NCI-H2171 (cell line): Measurements from ENCODE around the gene CNTN1.

Source experiments
- DNase-seq: peaks from one replicate; lab custom pipeline; 2025; lab: John Stamatoyannopoulos, UW

The CNTN1 gene

DNA sequence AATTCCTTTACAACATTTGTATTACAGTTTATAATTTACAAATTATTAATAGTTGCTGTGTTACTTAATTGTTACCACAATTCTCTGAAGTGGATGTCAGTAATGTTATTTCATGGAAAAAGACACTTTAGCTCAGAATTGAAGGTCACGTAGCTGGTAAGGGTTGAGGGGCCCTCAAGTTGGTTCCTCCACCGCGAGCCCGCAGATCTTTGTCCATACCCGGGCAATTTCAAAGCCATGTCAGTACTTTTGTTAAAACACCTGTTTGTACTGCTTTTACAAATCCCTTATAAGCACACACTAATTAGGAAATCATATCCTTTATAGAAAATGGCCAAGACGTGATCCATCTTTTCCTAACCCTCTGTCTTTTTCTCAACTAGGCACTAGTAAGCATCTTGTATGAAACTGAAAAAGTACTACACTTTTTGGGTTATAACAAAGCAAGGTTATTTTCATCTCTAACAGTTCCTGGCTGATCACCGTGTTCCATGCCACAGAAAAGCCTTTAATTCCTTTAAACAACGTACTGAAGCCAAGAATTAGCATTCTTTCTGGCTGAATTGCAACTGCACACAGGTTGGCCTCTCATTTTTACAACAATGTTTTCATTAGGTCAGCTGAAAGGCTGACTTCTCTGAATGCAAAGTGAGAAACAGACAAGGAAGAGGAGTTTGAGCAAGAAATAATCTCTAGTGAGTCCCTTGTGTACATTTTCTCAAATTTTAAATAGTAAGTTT lies 76.1 kb downstream of the CNTN1 start:
- DNase-seq, result no peak

DNA sequence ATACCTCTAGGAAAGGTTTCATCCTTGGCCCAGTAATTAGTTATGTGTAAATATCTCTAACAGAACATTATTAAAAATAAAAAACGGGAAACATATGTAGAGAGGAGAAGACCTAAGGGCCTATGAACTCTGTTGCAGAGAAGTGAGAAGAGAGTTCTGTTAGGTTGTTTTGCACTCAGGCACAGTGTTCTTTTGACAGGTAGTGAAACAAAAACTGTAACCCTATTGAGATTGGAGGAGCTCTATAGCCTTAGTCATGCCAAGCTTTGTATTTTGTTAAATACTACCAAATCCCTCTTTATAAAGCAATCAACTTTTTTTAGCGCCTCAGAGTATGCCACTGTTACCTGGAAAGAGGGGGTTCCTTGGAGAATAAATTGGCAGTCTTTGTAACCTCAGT lies 77.6 kb downstream of the CNTN1 start:
- DNase-seq, result no peak

GRCh38 chr12:40770781-40771180 lies 78.5 kb downstream of the CNTN1 start:
- DNase-seq, result no peak

GRCh38 chr12:40775661-40776060 lies 83.4 kb downstream of the CNTN1 start:
- no peak for DNase-seq

GRCh38 chr12:40784102-40784501 lies 91.9 kb downstream of the CNTN1 start:
- DNase-seq, result no peak

DNA sequence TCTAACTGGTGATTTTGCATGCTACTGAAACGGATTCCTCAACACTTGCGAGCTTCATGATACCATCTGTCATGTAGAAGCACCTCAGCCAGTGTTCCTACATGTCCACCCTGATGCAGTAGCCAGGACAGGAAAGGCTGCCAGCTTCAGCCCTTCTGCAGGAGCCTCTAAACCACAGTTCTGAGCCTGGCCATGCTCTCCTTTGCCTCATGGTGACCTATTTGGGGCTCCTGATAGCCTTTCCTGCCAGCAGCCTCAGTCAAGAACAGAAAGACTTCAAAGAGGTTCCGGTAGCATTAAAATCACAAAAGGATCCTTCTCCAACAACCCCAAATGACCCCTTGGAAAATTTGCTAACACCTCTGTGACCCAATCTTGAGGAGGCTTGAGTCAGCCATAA lies 96.0 kb downstream of the CNTN1 start:
- no peak for DNase-seq

DNA sequence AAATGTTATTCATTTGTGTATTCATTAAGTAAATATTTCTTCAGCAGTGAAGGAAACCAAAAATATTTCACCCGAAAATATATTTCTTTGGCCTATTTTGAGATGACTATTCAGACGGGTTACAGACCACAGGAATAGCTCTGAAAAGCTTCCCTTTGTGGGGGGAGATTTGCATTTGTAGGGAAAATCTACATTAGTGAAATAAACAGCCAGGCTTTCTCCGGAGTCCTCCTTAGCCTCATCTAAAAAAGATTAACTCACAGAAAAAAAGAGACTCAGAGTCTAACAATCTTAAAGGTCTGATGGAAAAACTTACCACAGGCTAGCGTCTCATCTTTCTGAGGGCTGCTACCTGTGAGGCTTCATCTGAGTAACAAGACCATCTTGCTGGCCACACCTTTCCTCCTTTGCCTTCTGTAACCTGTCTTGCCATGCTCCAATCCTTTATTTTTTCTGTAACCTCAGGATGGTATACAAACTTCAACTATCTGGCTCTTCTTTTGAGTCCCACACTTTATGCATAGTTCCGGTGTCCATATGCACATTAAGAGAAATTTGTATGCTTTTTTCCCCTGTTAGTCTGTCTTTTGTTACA lies 100.7 kb downstream of the CNTN1 start:
- no peak for DNase-seq

- DNase-seq, result no peak
These were observed 101.2 kb downstream of the CNTN1 start for GRCh38 chr12:40793471-40793870.

- no peak for DNase-seq
These were observed 101.8 kb downstream of the CNTN1 start for GRCh38 chr12:40794087-40794486.

- DNase-seq, result no peak
These were observed 108.8 kb downstream of the CNTN1 start for GRCh38 chr12:40801082-40801481.

- no peak for DNase-seq
These were observed 109.6 kb downstream of the CNTN1 start for GRCh38 chr12:40801861-40802260.

DNA sequence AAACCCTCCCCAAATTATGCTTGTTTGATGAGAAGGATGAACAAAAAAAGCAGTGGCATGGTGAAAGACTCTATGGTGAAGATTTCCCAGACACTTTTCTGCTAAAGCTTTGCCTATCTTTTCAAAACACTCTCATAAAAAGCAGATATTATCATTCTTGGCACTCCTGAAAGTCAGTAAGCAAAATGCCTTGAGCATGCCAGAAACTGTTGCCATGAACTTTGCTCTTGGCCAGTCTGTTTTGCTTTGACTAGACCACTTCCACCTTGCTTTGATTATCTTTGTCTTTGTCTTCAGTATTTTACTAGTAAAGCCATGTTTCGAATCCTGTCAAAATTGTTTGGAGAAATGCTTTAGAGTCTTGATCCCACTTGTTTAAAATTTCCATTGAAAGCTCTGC lies 110.4 kb downstream of the CNTN1 start:
- DNase-seq, result no peak

DNA sequence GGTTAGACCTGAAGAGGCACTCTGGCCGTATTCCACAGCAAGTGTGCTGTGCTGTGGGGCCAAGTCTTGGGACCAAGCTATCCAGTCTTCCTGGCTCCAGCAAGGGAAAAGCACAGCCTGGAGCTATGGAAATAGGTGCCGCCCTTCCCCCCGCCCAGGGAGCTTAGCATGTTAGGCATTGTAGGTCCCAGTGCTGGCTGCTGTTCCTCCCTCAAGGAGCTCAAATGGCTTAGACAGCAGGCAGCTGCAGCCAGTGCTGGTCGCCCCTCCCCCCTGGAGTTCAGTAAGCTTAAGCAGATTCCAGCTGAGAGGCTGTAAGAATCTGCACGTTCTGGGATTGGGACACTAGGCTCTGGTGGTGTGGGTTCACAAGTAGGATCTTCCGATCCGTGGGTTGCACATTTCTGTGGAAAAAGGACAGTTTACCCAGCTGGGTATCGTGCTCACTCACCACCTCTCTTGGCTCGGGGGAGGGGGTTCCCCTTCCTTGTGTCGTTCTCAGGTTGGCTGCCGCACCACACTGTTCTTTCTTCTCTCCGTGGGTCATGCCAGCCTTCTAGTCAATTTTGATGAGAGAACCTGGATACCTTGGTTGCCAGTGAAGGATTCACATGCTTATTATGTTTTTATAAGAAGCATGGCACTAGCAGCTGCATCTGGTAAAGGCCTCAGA lies 127.3 kb downstream of the CNTN1 start:
- DNase-seq, result peak; percentile 71

DNA sequence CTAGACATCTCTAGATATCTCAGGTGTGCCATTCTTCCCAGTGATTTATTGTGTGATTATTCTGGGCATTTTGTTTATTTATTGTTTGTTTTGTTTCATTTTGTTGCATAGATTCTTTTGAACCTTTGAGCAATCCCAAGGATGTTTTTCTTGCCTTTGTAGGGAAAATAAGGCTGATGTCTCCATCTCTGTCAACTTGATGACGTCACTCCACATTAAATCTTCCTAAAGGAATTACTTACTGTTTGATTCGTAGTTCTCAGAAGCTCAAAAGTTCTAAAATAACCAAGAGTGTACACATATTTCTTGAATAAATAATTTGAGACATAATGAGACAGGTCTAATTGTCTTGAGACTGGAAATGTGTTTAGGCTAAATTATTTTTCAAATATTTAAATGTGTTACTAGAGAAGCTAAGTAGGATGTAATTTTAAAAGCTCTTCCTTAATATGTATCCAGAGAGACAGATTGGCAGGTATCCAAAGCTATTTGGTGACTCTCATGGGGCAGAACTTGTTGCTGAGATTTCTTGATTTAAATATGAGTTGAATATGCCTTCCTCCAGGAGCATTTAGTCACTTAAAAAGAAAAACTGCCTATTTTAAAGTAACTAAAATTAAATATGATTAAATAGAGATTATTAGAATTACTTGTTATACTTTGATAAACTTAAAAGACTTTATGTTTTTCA lies 128.7 kb downstream of the CNTN1 start:
- peak; percentile 66 for DNase-seq

DNA sequence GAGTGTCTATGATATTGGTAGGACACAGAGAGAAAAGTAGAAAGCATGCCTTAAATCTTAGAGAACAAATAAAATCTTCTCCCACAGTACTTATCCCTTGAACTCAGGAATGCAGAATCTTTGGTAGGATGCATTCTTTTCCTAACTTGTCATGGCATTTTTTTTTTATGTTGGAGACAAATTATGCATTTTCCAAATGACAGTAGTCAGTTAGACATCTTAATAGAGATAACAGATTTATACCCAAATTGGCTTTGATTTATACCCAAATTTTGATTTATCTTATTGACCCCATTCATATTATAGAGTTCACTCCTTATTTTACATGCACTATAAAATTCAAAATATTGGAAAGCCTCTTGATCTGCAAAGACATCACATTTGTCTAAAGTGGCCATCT lies 132.9 kb downstream of the CNTN1 start:
- DNase-seq, result no peak

DNA sequence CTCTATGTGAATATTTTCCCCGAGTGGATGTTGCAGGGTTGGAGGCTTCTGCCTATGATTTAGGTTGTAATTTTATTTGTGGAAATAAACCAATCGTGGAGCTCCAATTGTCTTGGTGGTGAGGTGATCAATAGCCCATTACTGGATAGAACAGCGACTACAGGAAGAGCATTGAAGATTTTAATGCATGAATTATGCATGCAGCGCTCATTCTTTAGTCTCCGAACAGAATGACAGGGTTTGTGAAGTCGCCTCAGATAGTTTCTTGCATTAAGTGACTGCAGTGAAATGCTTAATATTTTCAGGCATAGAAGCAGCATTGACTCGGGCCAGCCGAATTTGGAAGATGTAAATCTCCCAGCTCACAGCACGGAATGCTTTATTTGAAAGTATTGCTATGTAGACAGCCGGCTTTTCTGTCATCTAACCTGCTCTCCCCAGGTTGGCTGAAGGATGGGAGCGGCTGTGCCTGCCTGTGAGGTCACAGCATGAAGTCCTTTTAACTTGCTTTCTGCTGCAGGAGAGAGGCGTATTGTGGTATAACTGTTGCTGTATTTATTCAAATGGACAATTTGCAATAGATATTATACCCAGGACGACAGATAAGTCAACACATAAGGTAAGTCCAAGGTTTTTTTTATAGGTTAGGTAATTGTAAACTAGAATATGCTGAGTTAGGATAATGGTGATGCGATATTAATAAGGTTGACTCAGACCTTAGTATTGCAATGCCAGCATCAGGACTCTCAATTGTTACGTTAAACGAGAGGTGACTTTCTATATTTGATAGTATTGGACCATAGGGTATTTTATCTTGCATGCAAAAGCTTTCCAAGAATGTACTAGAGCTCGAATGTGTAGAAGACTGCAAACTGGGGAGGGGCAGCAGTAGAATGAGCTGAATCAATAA lies 135.7 kb downstream of the CNTN1 start:
- DNase-seq, result no peak

DNA sequence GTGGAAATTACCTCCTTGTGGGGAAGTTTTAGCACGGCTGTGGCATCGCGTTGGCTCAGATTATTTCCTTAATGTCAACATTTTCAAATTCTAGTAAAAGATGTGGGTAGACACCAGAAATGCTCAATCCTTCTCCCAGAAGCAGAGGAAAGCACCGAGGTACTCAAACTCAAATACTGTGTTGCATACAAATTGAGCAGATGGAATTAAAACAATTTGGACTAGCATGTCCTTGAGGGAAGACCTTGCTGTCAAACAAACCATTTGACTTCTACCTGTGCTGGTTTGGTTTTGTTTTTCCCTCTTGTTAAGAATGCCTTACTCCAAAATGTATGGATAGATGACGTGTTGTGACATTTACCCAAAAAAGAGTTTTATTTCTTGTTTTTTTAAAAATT lies 136.4 kb downstream of the CNTN1 start:
- DNase-seq, result no peak

GRCh38 chr12:40829738-40830144 lies 137.5 kb downstream of the CNTN1 start:
- no peak for DNase-seq

DNA sequence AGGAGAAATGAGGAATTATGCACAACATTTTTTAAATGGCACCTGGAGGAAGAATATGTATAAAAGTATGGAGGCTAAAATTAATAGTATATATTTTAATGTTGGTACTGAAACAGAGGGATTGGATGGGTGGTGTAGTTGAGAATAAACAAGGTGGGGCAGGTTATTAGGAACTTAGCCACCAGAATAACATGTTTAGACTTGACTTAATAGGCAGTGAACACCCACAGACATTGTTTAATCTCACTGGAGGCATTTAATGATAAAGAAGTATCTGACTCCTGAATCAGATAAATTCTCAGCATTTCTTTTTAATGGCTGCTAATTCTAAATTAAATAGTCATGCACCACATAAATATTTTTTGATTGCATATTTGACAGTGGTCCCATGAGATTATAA lies 139.7 kb downstream of the CNTN1 start:
- DNase-seq, result no peak

DNA sequence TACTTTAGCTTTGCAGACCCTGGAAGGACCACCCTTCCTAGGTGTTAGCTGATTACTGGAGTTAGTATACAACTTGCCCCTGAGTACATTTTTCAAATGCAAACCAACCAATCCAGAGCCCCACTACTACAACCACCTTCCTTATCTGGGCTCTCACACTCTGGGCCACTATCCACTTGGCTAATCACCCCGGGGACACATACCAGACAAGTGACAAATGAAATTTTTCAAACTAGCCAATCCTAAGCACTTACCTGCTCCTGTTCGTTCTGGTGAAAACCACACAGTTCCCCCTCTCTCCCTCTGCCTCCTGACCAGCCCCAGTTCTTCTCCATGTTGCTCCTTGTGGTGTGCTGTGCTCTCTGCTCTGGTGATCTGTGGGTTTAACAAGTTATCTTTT lies 140.4 kb downstream of the CNTN1 start:
- no peak for DNase-seq

DNA sequence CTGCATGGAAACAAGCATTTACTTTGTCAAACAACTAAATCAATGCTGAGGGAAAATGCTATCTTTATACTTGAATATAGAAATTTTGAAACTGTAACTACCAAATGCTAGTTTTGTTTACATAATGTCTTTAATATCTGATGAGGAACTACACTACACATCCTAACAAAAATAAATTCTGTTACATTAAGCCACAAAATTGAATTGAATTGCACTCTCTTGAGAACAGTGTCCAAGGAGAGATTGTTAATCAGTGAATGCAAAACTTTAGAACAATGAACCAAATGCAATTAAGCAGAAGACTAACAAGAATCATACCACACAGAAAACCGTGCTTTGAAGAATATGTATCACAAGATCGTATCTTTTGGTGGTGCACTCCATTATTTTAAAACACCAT lies 141.6 kb downstream of the CNTN1 start:
- DNase-seq, result no peak

GRCh38 chr12:40834321-40834720 lies 142.1 kb downstream of the CNTN1 start:
- peak; percentile 37 for DNase-seq
